HFFc6 (cell line): ENCODE data around the gene DDC. TPM values are rescaled to one million over a fixed set of nuclear protein-coding genes. Genes with fewer than 3 reads are reported as not detected.
A peak's percentile ranks its signal among the peaks of the same experiment; 100 is the strongest.
"Not testable (repeated sequence)": the region's sequence is repeated elsewhere in the genome, so short reads cannot be mapped to it uniquely, and the experiment has no call there.

Source experiments
- DNase-seq: peaks from one replicate; pipeline ENCODE4 v3.0.0-alpha.2; 2018
- H3K27ac Mint-ChIP-seq: 2 replicates; pipeline ENCODE4 v1.8.0; 2020; ENCODE audit warnings: mild to moderate bottlenecking, mixed read lengths
- H3K27me3 Mint-ChIP-seq: 2 replicates; pipeline ENCODE4 v1.8.0; 2021; ENCODE audit warnings: mild to moderate bottlenecking, moderate library complexity, mixed read lengths; ENCODE audit not compliant: insufficient read depth
- H3K36me3 Mint-ChIP-seq: 2 replicates; pipeline ENCODE4 v1.8.0; 2021; ENCODE audit warnings: low read depth, mixed read lengths
- H3K4me1 Mint-ChIP-seq: 2 replicates; pipeline ENCODE4 v1.8.0; 2020; ENCODE audit warnings: low read depth, mixed read lengths
- H3K4me3 Mint-ChIP-seq: 2 replicates; pipeline ENCODE4 v1.8.0; 2020; ENCODE audit warnings: mild to moderate bottlenecking, moderate library complexity, mixed read lengths
- H3K9me3 Mint-ChIP-seq: 2 replicates; pipeline ENCODE4 v1.8.0; 2020; ENCODE audit warnings: mild to moderate bottlenecking, mixed read lengths
- total RNA-seq, 6 experiments: library from RNA; stranded (reverse); fragmentation: NEBNext Ultra II Directional; extraction: Animal tissue kit (Norgen Biotek cat#: 25700); gene quantifications; 2 replicates in 1 of 6; 3 replicates in 5 of 6; pipeline ENCODE4 v1.2.3, GENCODE V29; 2021
- TF ChIP-seq, protein P1 (sequence below): fragments of 200-600 bp; sonication (generic); IDR thresholded peaks from 2 replicates; pipeline ENCODE4 v1.5.0; 2021; ENCODE audit warnings: antibody characterized with exemption, mild to moderate bottlenecking

DDC gene
- total RNA-seq, 6 experiments from 2014 or later, result not detected

DNA sequence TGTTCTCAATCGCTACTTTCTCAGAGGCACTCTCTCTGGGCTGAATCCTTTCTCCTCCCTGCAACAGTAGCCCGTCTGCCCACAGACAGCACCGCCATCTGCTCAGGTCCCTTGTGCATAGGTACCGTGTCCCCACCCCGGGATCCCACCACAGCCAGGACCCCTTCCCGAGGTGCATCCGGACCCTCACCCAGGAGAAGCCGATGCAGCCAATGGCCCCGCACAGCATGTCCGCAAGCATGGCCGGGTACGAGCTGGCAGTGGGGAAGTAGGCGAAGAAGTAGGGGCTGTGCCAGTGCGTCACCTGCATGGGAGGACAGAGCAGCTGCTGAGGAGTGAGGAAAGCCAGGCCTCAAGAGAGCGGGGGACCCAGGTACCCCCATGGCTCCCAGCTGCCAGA, 25.5 kb downstream of the DDC start:
- Mint-ChIP-seq H3K4me3 (no peak overlapping the region), H3K9me3 (no peaks in the 10 kb centered on the region), H3K36me3 (no peaks in the 10 kb centered on the region), H3K4me1 (peaks cover 21% of the 10 kb centered on the region), H3K27me3 (peaks cover 15% of the 10 kb centered on the region), H3K27ac (no peak overlapping the region)
- TF ChIP-seq, protein P1, sequence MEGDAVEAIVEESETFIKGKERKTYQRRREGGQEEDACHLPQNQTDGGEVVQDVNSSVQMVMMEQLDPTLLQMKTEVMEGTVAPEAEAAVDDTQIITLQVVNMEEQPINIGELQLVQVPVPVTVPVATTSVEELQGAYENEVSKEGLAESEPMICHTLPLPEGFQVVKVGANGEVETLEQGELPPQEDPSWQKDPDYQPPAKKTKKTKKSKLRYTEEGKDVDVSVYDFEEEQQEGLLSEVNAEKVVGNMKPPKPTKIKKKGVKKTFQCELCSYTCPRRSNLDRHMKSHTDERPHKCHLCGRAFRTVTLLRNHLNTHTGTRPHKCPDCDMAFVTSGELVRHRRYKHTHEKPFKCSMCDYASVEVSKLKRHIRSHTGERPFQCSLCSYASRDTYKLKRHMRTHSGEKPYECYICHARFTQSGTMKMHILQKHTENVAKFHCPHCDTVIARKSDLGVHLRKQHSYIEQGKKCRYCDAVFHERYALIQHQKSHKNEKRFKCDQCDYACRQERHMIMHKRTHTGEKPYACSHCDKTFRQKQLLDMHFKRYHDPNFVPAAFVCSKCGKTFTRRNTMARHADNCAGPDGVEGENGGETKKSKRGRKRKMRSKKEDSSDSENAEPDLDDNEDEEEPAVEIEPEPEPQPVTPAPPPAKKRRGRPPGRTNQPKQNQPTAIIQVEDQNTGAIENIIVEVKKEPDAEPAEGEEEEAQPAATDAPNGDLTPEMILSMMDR, result no peak
- DNase-seq, result no peak

- TF ChIP-seq, protein P1, result no peak
- Mint-ChIP-seq H3K4me3 (no peak overlapping the region), H3K27me3 (peaks cover 10% of the 10 kb centered on the region), H3K4me1 (peaks cover 33% of the 10 kb centered on the region), H3K27ac (no peak overlapping the region), H3K9me3 (no peaks in the 10 kb centered on the region), H3K36me3 (no peaks in the 10 kb centered on the region)
- DNase-seq, result no peak
Observed at GRCh38 chr7:50538478-50538877, 26.7 kb downstream of the DDC start.

DNA sequence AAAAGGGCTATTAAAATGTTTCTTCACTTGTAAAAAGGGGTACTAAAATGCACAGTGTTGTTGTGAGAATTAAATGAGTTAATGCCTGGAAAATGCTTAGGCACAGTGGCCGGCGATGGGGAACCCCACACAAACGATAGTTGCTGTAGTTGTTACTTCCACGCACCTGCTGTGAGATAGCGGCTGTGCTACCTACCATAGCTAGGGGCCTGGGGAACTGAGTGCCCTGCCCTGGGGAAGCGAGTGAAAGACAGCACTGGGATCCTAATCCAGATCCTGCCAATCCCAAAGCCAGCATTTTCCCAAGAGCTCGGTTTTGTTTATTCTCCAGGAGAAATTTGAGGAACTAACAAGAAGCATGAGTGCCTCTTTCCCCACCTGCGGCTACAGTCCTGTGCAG, 27.8 kb downstream of the DDC start:
- TF ChIP-seq, protein P1, result no peak
- H3K36me3 Mint-ChIP-seq, result no peaks in the 10 kb centered on the region
- H3K9me3 Mint-ChIP-seq, result no peaks in the 10 kb centered on the region
- H3K27ac Mint-ChIP-seq, result no peak overlapping the region
- peaks cover 39% of the 10 kb centered on the region for H3K4me1 Mint-ChIP-seq
- DNase-seq, result no peak
- peaks cover 5% of the 10 kb centered on the region for H3K27me3 Mint-ChIP-seq
- no peak overlapping the region for H3K4me3 Mint-ChIP-seq

DNA sequence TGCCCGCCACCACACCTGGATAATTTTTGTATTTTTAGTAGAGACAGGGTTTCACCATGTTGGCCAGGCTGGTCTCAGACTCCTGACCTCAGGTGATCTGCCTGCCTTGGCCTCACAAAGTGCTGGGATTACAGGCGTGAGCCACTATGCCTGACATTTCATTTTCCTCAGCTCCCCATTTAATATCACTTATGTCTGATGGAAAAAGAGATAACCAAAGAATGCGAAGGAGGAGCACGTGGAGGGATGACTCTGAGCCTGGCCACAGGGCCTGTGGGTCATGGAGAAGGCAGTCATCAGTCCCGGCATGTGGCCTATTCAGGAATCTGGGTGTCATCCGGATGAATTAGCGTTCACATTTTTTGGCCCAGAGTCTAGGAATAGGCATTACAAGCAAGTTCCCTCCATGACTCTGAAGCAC, 29.9 kb downstream of the DDC start:
- DNase-seq, result peak; percentile 94
- H3K36me3 Mint-ChIP-seq, H3K9me3 Mint-ChIP-seq, H3K27me3 Mint-ChIP-seq: not testable (repeated sequence)
- Mint-ChIP-seq H3K4me3 (peak overlapping the region; percentile 84), H3K4me1 (peaks cover 55% of the 10 kb centered on the region), H3K27ac (peak overlapping the region; percentile 100)

GRCh38 chr7:50534690-50535290, 30.4 kb downstream of the DDC start:
- TF ChIP-seq, protein P1, result peak; percentile 68
- Mint-ChIP-seq H3K4me1 (peaks cover 55% of the 10 kb centered on the region), H3K36me3 (no peaks in the 10 kb centered on the region), H3K27me3 (0 out of 2 replicates have a peak, but pooled peaks cover 2% of the 10 kb centered on the region), H3K27ac (peak overlapping the region; percentile 100), H3K9me3 (no peaks in the 10 kb centered on the region), H3K4me3 (peak overlapping the region; percentile 84)
- DNase-seq, result peak; percentile 99

- Mint-ChIP-seq H3K4me1 (peaks cover 55% of the 10 kb centered on the region), H3K36me3 (no peaks in the 10 kb centered on the region), H3K27me3 (peaks cover 3% of the 10 kb centered on the region), H3K9me3 (no peaks in the 10 kb centered on the region), H3K4me3 (peak overlapping the region; percentile 84; the same call in 1 of the 2 replicates), H3K27ac (peak overlapping the region; percentile 100)
- TF ChIP-seq, protein P1, result no peak
- no peak for DNase-seq
Observed at GRCh38 chr7:50533866-50534265, 31.3 kb downstream of the DDC start.
